HepG2 (cell line): ENCODE results near the gene BIRC6. TPM values are rescaled to one million over a fixed set of nuclear protein-coding genes. Genes with fewer than 3 reads are reported as not detected.

ENCODE experiments used
- microRNA counts: library from miRNA; unstranded; fragments of <30 nt; microRNA quantifications from one replicate; lab custom pipeline; 2015
- microRNA-seq: library from miRNA; unstranded; fragments of <30 nt; microRNA quantifications from one replicate; pipeline ENCODE4, GENCODE V29; 2020
- polyA plus RNA-seq, 8 experiments: library from polyadenylated mRNA; depleted of rRNA in 3 of 8; stranded (reverse) in 7 of 8; unstranded in 1 of 8; fragments of >200 nt; fragmentation: Illumina TruSeq in 4 of 8; extraction: Trizol in 4 of 8; gene quantifications; 2 replicates each; pipeline versions ENCODE4 v1.2.1 to v1.2.3, GENCODE V29; 2011 to 2016; ENCODE audit warnings: low read depth in 4 of 8, missing spikeins in 1 of 8, mixed read lengths in 1 of 8; ENCODE audit not compliant: insufficient read depth in 1 of 8
- small RNA-seq, 3 experiments: library from RNA; depleted of rRNA; stranded (forward); fragments of <200 nt; gene quantifications; one replicate each; pipeline ENCODE3, GENCODE V24; 2012; ENCODE audit warnings: low read depth in 2 of 3, low replicate concordance in 1 of 3; ENCODE audit not compliant: insufficient read length in 3 of 3, insufficient read depth in 2 of 3
- total RNA-seq, 5 experiments: library from RNA; depleted of rRNA; stranded (reverse); fragments of >200 nt; fragmentation: Illumina TruSeq; extraction: Trizol; gene quantifications; 2 replicates each; pipeline ENCODE4 v1.2.3, GENCODE V29; 2016; ENCODE audit warnings: low read depth in 1 of 5

Gene BIRC6
- total and polyA plus RNA-seq, 2 of the 13 experiments (the other 11 are each of a cell fraction or from before 2014, with no cell fraction given) = 65.6 to 120 TPM

MicroRNAs encoded within 50 kb of the gene (microRNA counts, 767-probe panel; counts per million panel counts)
- not detected for microRNA hsa-miR-558 (lab: Ali Mortazavi, UCI)

Small RNA genes lying within 50 kb of the gene (microRNA-seq; reads per million reads assigned to microRNA genes)
- gene MIR4765 = not detected
- not detected for gene MIR558

Small RNA genes lying within 50 kb of the gene (small RNA-seq; reads per million reads assigned to genes)
- gene MIR4765 = 0 to 0.33 (median 0) reads per million in 3 experiments
- 0 reads per million in 3 experiments for gene MIR558

Other genes starting within 250 kb of the BIRC6 start
- gene SLC30A6, start 191.2 kb upstream of the BIRC6 start, total RNA-seq (2016; rRNA removed; fragmentation: Illumina TruSeq; extraction: Trizol) = 25.7 and 26.0 TPM in 2 replicates
- 19.8 and 26.1 TPM in 2 replicates for gene SLC30A6, start 191.2 kb upstream of the BIRC6 start, polyA plus RNA-seq (2011; rRNA removed)
- gene NLRC4, start 92.1 kb upstream of the BIRC6 start, total RNA-seq (2016; rRNA removed; fragmentation: Illumina TruSeq; extraction: Trizol) = 0.06 and 0.15 TPM in 2 replicates
- 0.29 and 0.34 TPM in 2 replicates for gene NLRC4, start 92.1 kb upstream of the BIRC6 start, polyA plus RNA-seq (2011; rRNA removed)
- gene YIPF4, start 79.1 kb upstream of the BIRC6 start, total RNA-seq (2016; rRNA removed; fragmentation: Illumina TruSeq; extraction: Trizol) = 39.1 and 43.9 TPM in 2 replicates
- 16.0 and 19.0 TPM in 2 replicates for gene YIPF4, start 79.1 kb upstream of the BIRC6 start, polyA plus RNA-seq (2011; rRNA removed)